B cell (primary cell): ENCODE results near the gene PALD1. TPM values are rescaled to one million over a fixed set of nuclear protein-coding genes. Genes with fewer than 3 reads are reported as not detected.

Experiments
- ATAC-seq: fragments of 200-7000 bp; cut with Tn5 transposase; one replicate; pipeline ENCODE4 v1.10.0; 2021; ENCODE audit warnings: low read depth, mild to moderate bottlenecking, moderate number of reproducible peaks, moderate library complexity
- CTCF ChIA-PET: fragments of 350-600 bp; sonication (Branson Sonifier 250); formaldehyde crosslinking; loops from one replicate; lab custom pipeline; 2021; ENCODE audit warnings: antibody characterized with exemption, inconsistent platforms; lab: Charles Lee
- POLR2A ChIA-PET: fragments of 350-600 bp; sonication (Branson Sonifier 250); formaldehyde crosslinking; loops from one replicate; lab custom pipeline; 2021; ENCODE audit warnings: antibody characterized with exemption; lab: Charles Lee
- DNase-seq: peaks from one replicate; pipeline ENCODE4 v3.0.0; 2013
- H2AFZ ChIP-seq: 2 replicates; pipeline ENCODE4 v1.6.1; 2012; ENCODE audit warnings: mild to moderate bottlenecking, low read depth, low read length; ENCODE audit not compliant: insufficient read depth, poor library complexity, severe bottlenecking
- H3K27ac ChIP-seq, 2 donors: 1 replicate in 1 of 2; 2 replicates in 1 of 2; pipeline ENCODE4 v1.5.1; 2012 to 2013; ENCODE audit warnings: low read length in 2 of 2, mild to moderate bottlenecking in 2 of 2, moderate library complexity in 1 of 2
- H3K27me3 ChIP-seq, 4 experiments: fragments of 200-600 bp in 1 of 4; sonication (generic) in 1 of 4; replicated peaks in 1 of 4; 1 replicate in 2 of 4; 2 replicates in 2 of 4; pipeline versions ENCODE4 v1.6.1 to v1.7.0; 2013 to 2016; ENCODE audit warnings: low read length in 3 of 4, mild to moderate bottlenecking in 2 of 4, mixed read lengths in 1 of 4, moderate library complexity in 1 of 4; ENCODE audit not compliant: insufficient read depth in 4 of 4, control insufficient read depth in 3 of 4; ENCODE audit errors: control extremely low read depth in 1 of 4
- H3K36me3 ChIP-seq, 2 experiments: replicated peaks in 1 of 2; 1 replicate in 1 of 2; 2 replicates in 1 of 2; pipeline versions ENCODE4 v1.6.1 to v1.7.1; 2013; ENCODE audit warnings: low read length in 1 of 2; ENCODE audit not compliant: insufficient read depth in 2 of 2, control insufficient read depth in 1 of 2; ENCODE audit errors: control extremely low read depth in 1 of 2, extremely low read depth in 1 of 2
- H3K4me1 ChIP-seq, 2 donors: fragments of 200-600 bp in 1 of 2; sonication (generic) in 1 of 2; 1 replicate in 1 of 2; 2 replicates in 1 of 2; pipeline versions ENCODE4 v1.5.1 to v1.6.1; 2013 to 2017; ENCODE audit warnings: low read length in 2 of 2; ENCODE audit not compliant: control insufficient read depth in 2 of 2, insufficient read depth in 2 of 2
- H3K4me2 ChIP-seq: replicated peaks from 2 replicates; pipeline ENCODE3; 2012; ENCODE audit warnings: mild to moderate bottlenecking, low read depth, low read length; ENCODE audit not compliant: poor library complexity, severe bottlenecking
- H3K4me3 ChIP-seq, 5 experiments: fragments of 200-600 bp in 1 of 5; sonication (generic) in 1 of 5; 1 replicate in 3 of 5; 2 replicates in 2 of 5; pipeline versions ENCODE4 v1.5.1 to v1.7.0; 2011 to 2016; ENCODE audit warnings: low read length in 4 of 5, mild to moderate bottlenecking in 4 of 5, low read depth in 2 of 5, control low read depth in 1 of 5, moderate library complexity in 1 of 5; ENCODE audit not compliant: insufficient read depth in 1 of 5; ENCODE audit errors: control extremely low read depth in 1 of 5, extremely low read depth in 1 of 5
- H3K79me2 ChIP-seq: fragments of 200-600 bp; sonication (generic); one replicate; pipeline ENCODE4 v1.6.0; 2016; ENCODE audit warnings: low read length; ENCODE audit not compliant: control insufficient read depth, insufficient read depth
- H3K9ac ChIP-seq: fragments of 200-600 bp; sonication (generic); 2 replicates; pipeline ENCODE4 v1.6.1; 2017; ENCODE audit warnings: mild to moderate bottlenecking, low read length, moderate library complexity
- H3K9me3 ChIP-seq, 3 donors: one replicate each; pipeline versions ENCODE4 v1.6.1 to v1.7.1; 2013; ENCODE audit warnings: low read length in 2 of 3; ENCODE audit not compliant: control insufficient read depth in 2 of 3, insufficient read depth in 1 of 3; ENCODE audit errors: control extremely low read depth in 1 of 3
- H4K20me1 ChIP-seq: 2 replicates; pipeline ENCODE4 v1.6.0; 2012; ENCODE audit warnings: mild to moderate bottlenecking, low read length; ENCODE audit not compliant: insufficient read depth, control insufficient read depth, poor library complexity, severe bottlenecking
- H3K27ac Mint-ChIP-seq: one replicate; pipeline ENCODE4 v1.8.0; 2021; ENCODE audit warnings: mixed read lengths
- H3K27me3 Mint-ChIP-seq: one replicate; pipeline ENCODE4 v1.8.0; 2021; ENCODE audit warnings: mixed read lengths
- H3K4me1 Mint-ChIP-seq: one replicate; pipeline ENCODE4 v1.8.0; 2021; ENCODE audit warnings: mixed read lengths
- H3K4me3 Mint-ChIP-seq: one replicate; pipeline ENCODE4 v1.8.0; 2021; ENCODE audit warnings: mixed read lengths
- H3K9me3 Mint-ChIP-seq: one replicate; pipeline ENCODE4 v1.8.0; 2022; ENCODE audit warnings: mixed read lengths; ENCODE audit not compliant: insufficient read depth
- CTCF ChIP-seq: fragments of 200-600 bp; IDR thresholded peaks from one replicate; pipeline ENCODE4 v1.8.0; 2022; ENCODE audit warnings: antibody characterized with exemption, mild to moderate bottlenecking
- EZH2 ChIP-seq: IDR thresholded peaks from 2 replicates; pipeline ENCODE4 v1.6.1; 2012; ENCODE audit warnings: borderline replicate concordance, low read depth, mild to moderate bottlenecking, moderate library complexity, low read length; ENCODE audit not compliant: insufficient read depth, poor library complexity, severe bottlenecking
- WGBS: methylation state at CpG from one replicate; pipeline ENCODE4 v1.1.5; 2013; ENCODE audit warnings: missing lambda C conversion rate; ENCODE audit not compliant: insufficient coverage; 5-methylcytosine and 5-hydroxymethylcytosine counted together
- intact Hi-C: fragments of 100-400 bp; cut with micrococcal nuclease; formaldehyde crosslinking; loops from one replicate; pipeline ENCODE4 v1.10.0; 2022
- polyA plus RNA-seq: library from polyadenylated mRNA; depleted of rRNA; stranded (reverse); fragments of >200 nt; gene quantifications from 2 replicates; pipeline ENCODE4 v1.2.3, GENCODE V29; 2012
- total RNA-seq, 2 donors: library from RNA; stranded (reverse); fragments of 120-200 nt in 1 of 2; gene quantifications; 1 replicate in 1 of 2; 2 replicates in 1 of 2; pipeline versions ENCODE4 v1.2.3 to v1.2.4, GENCODE V29; 2013 to 2022

PALD1 gene
- total and polyA plus RNA-seq, 2 donors (not counting 1 experiment from before 2014, with no cell fraction given): 2.2 to 2.8 TPM

DNA sequence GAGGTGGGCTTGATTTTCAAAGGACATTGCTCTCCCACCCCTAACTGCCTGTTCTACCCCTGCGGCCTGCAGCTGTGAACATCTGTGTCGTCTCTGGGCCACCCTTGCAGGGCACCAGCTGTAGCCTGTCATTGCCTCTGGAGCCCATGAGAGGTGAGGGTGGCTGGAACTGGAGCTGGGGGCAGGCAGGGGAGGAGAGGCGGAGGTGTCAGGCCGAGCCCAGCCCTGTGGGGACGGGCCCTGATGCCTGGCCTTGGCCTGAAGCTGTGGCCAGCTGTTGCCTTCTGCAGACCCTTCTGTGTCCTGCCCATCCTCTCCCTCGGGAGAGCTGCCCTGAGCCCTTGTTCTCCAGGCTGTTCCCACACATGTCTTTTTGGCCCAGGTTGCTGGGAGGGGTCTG lies 44.5 kb downstream of the PALD1 start:
- H2AFZ ChIP-seq: no peak overlapping the region
- Mint-ChIP-seq H3K4me3 (no peak overlapping the region), H3K4me1 (no peaks in the 10 kb centered on the region), H3K9me3 (no peaks in the 10 kb centered on the region), H3K27ac (no peak overlapping the region), H3K27me3 (no peaks in the 10 kb centered on the region)
- H3K27me3 ChIP-seq: no peaks in the 10 kb centered on the region
- ATAC-seq (no peak), DNase-seq (no peak)
- H3K4me3 ChIP-seq: no peak overlapping the region
- ChIA-PET POLR2A (no interaction called here), CTCF (no interaction called here)
- no peak overlapping the region for H3K4me2 ChIP-seq
- WGBS: 91% methylated on average over 5 of the region's 6 CpGs
- no peak for TF ChIP-seq CTCF
- TF ChIP-seq EZH2: no peak
- no peaks in the 10 kb centered on the region for H4K20me1 ChIP-seq
- no peaks in the 10 kb centered on the region for H3K36me3 ChIP-seq
- no peaks in the 10 kb centered on the region for H3K4me1 ChIP-seq
- H3K9ac ChIP-seq: no peak overlapping the region
- intact Hi-C loops: no loop called here
- no peak overlapping the region for H3K27ac ChIP-seq
- H3K79me2 ChIP-seq: peaks cover 21% of the 10 kb centered on the region
- H3K9me3 ChIP-seq: no peaks in the 10 kb centered on the region

- H3K9me3 Mint-ChIP-seq: no peaks in the 10 kb centered on the region
- 92% methylated on average over 4 of the region's 4 CpGs for WGBS
- Histone ChIP-seq H3K4me3 (no peak overlapping the region), H3K4me2 (no peak overlapping the region), H4K20me1 (no peaks in the 10 kb centered on the region), H3K27me3 (no peaks in the 10 kb centered on the region), H3K36me3 (no peaks in the 10 kb centered on the region), H3K27ac (no peak overlapping the region), H3K9me3 (no peaks in the 10 kb centered on the region), H3K9ac (no peak overlapping the region), H2AFZ (no peak overlapping the region), H3K4me1 (no peaks in the 10 kb centered on the region), H3K79me2 (peaks cover 21% of the 10 kb centered on the region)
- H3K27ac Mint-ChIP-seq: no peak overlapping the region
- no peaks in the 10 kb centered on the region for H3K4me1 Mint-ChIP-seq
- H3K4me3 Mint-ChIP-seq: no peak overlapping the region
- no peaks in the 10 kb centered on the region for H3K27me3 Mint-ChIP-seq
- ATAC-seq (no peak), DNase-seq (no peak)
- intact Hi-C loops: no loop called here
- TF ChIP-seq EZH2: no peak
- no peak for TF ChIP-seq CTCF
- CTCF ChIA-PET: no interaction called here
- POLR2A ChIA-PET: no interaction called here
Measured at GRCh38 chr10:70523549-70523948, 45.0 kb downstream of the PALD1 start.
